Subcutaneous abdominal adipose tissue (tissue), 5 donors: ENCODE data around the gene KRT79.

ENCODE experiments used
- H3K27ac ChIP-seq: one replicate; pipeline ENCODE4 v1.7.0; 2013; ENCODE audit warnings: low read depth, mild to moderate bottlenecking, inconsistent platforms, low read length, moderate library complexity
- H3K27me3 ChIP-seq, 5 donors: one replicate each; pipeline ENCODE4 v1.7.0; 2013; ENCODE audit warnings: low read length in 5 of 5, inconsistent platforms in 1 of 5; ENCODE audit not compliant: control insufficient read depth in 5 of 5, insufficient read depth in 4 of 5
- H3K36me3 ChIP-seq, 5 donors: one replicate each; pipeline ENCODE4 v1.7.0; 2013; ENCODE audit warnings: low read length in 5 of 5; ENCODE audit not compliant: control insufficient read depth in 5 of 5, insufficient read depth in 5 of 5
- H3K4me1 ChIP-seq, 5 donors: one replicate each; pipeline ENCODE4 v1.7.0; 2013; ENCODE audit warnings: low read length in 5 of 5, mild to moderate bottlenecking in 3 of 5, moderate library complexity in 1 of 5; ENCODE audit not compliant: control insufficient read depth in 5 of 5, insufficient read depth in 5 of 5
- H3K4me3 ChIP-seq, 5 donors: one replicate each; pipeline ENCODE4 v1.7.0; 2013; ENCODE audit warnings: low read length in 5 of 5, low read depth in 1 of 5
- H3K9ac ChIP-seq, 5 donors: one replicate each; pipeline ENCODE4 v1.7.0; 2013; ENCODE audit warnings: low read length in 5 of 5, mild to moderate bottlenecking in 4 of 5, moderate library complexity in 3 of 5
- H3K9me3 ChIP-seq, 5 donors: one replicate each; pipeline ENCODE4 v1.7.0; 2013; ENCODE audit warnings: low read length in 5 of 5; ENCODE audit not compliant: control insufficient read depth in 5 of 5
- donor health status: healthy.
- donor health status: healthy.
- donor health status: healthy.
- donor health status: healthy.
- donor health status: healthy.

KRT79 gene

GRCh38 chr12:52790427-52791270, 43.5 kb downstream of the KRT79 start:
- Histone ChIP-seq H3K27me3 (peaks cover 14 to 37% (median 29%) of the 10 kb centered on the region in 5 donors), H3K36me3 (no peaks in the 10 kb centered on the region), H3K9me3 (peaks cover 0 to 2% (median 0%) of the 10 kb centered on the region in 5 donors), H3K4me1 (peaks cover 0 to 7% (median 0%) of the 10 kb centered on the region in 5 donors), H3K4me3 (no peak overlapping the region), H3K9ac (peak overlapping the region in 1 of 5 donors; percentile 23), H3K27ac (no peak overlapping the region)

GRCh38 chr12:52789637-52790426, 44.3 kb downstream of the KRT79 start:
- no peak overlapping the region for H3K4me3 ChIP-seq

GRCh38 chr12:52788876-52789636, 45.1 kb downstream of the KRT79 start:
- Histone ChIP-seq H3K4me1 (peaks cover 0 to 7% (median 0%) of the 10 kb centered on the region in 5 donors), H3K27ac (no peak overlapping the region), H3K4me3 (no peak overlapping the region), H3K9ac (no peak overlapping the region), H3K9me3 (peaks cover 0 to 3% (median 0%) of the 10 kb centered on the region in 5 donors), H3K36me3 (no peaks in the 10 kb centered on the region), H3K27me3 (peaks cover 16 to 40% (median 30%) of the 10 kb centered on the region in 5 donors)

More at GRCh38 chr12:52789637-52790426, 44.3 kb downstream of the KRT79 start:
- Histone ChIP-seq H3K27me3 (peaks cover 14 to 37% (median 29%) of the 10 kb centered on the region in 5 donors), H3K9me3 (peaks cover 0 to 3% (median 0%) of the 10 kb centered on the region in 5 donors), H3K9ac (peak overlapping the region in 1 of 5 donors; percentile 23), H3K27ac (no peak overlapping the region), H3K36me3 (no peaks in the 10 kb centered on the region), H3K4me1 (peaks cover 0 to 7% (median 0%) of the 10 kb centered on the region in 5 donors)

GRCh38 chr12:52788192-52788875, 45.8 kb downstream of the KRT79 start:
- peaks cover 17 to 42% (median 31%) of the 10 kb centered on the region in 5 donors for H3K27me3 ChIP-seq
- H3K9me3 ChIP-seq: peaks cover 0 to 3% (median 0%) of the 10 kb centered on the region in 5 donors
- H3K36me3 ChIP-seq: no peaks in the 10 kb centered on the region
- H3K9ac ChIP-seq: no peak overlapping the region
- H3K4me3 ChIP-seq: no peak overlapping the region
- H3K27ac ChIP-seq: no peak overlapping the region
- H3K4me1 ChIP-seq: peaks cover 0 to 7% (median 0%) of the 10 kb centered on the region in 5 donors

GRCh38 chr12:52787324-52788191, 46.6 kb downstream of the KRT79 start:
- peaks cover 0 to 3% (median 0%) of the 10 kb centered on the region in 5 donors for H3K9me3 ChIP-seq
- no peak overlapping the region for H3K27ac ChIP-seq
- no peak overlapping the region for H3K9ac ChIP-seq
- no peaks in the 10 kb centered on the region for H3K36me3 ChIP-seq
- peaks cover 17 to 42% (median 31%) of the 10 kb centered on the region in 5 donors for H3K27me3 ChIP-seq
- H3K4me1 ChIP-seq: peaks cover 0 to 7% (median 0%) of the 10 kb centered on the region in 5 donors
- H3K4me3 ChIP-seq: no peak overlapping the region

GRCh38 chr12:52784909-52785308, 49.2 kb downstream of the KRT79 start:
- Histone ChIP-seq H3K36me3 (no peaks in the 10 kb centered on the region), H3K9me3 (peaks cover 0 to 3% (median 0%) of the 10 kb centered on the region in 5 donors), H3K4me3 (no peak overlapping the region), H3K27me3 (peaks cover 3 to 21% (median 14%) of the 10 kb centered on the region in 5 donors), H3K9ac (no peak overlapping the region), H3K4me1 (peaks cover 0 to 1% (median 0%) of the 10 kb centered on the region in 5 donors), H3K27ac (no peak overlapping the region)

GRCh38 chr12:52783563-52784316, 50.4 kb downstream of the KRT79 start:
- Histone ChIP-seq H3K36me3 (no peaks in the 10 kb centered on the region), H3K4me1 (no peaks in the 10 kb centered on the region), H3K4me3 (no peak overlapping the region), H3K9ac (no peak overlapping the region), H3K9me3 (peaks cover 0 to 3% (median 0%) of the 10 kb centered on the region in 5 donors), H3K27me3 (peaks cover 3 to 10% (median 7%) of the 10 kb centered on the region in 5 donors), H3K27ac (no peak overlapping the region)

- Histone ChIP-seq H3K36me3 (no peaks in the 10 kb centered on the region), H3K9me3 (peaks cover 0 to 3% (median 0%) of the 10 kb centered on the region in 5 donors), H3K27ac (no peak overlapping the region), H3K4me1 (no peaks in the 10 kb centered on the region), H3K9ac (no peak overlapping the region), H3K4me3 (no peak overlapping the region), H3K27me3 (peaks cover 3 to 7% (median 4%) of the 10 kb centered on the region in 5 donors)
These were observed 51.6 kb downstream of the KRT79 start for GRCh38 chr12:52782502-52782901.
